HEK293T (cell line): Measurements from ENCODE around the gene AQP1.

Source experiments
- ARNT ChIP-seq: fragments of 450-650 bp; IDR thresholded peaks from 2 replicates; pipeline ENCODE4 v1.6.1; 2017; ENCODE audit warnings: mild to moderate bottlenecking
- BHLHE40 ChIP-seq: fragments of 450-650 bp; IDR thresholded peaks from 2 replicates; pipeline ENCODE4 v1.6.1; 2016; ENCODE audit warnings: mild to moderate bottlenecking, moderate library complexity, borderline replicate concordance
- FOXA1 ChIP-seq: fragments of 450-650 bp; IDR thresholded peaks from 2 replicates; pipeline ENCODE4 v1.6.1; 2016; ENCODE audit warnings: mild to moderate bottlenecking
- HDGF ChIP-seq: fragments of 450-650 bp; IDR thresholded peaks from 2 replicates; pipeline ENCODE4 v1.6.1; 2017; ENCODE audit warnings: antibody characterized with exemption, borderline replicate concordance
- LEF1 ChIP-seq: fragments of 450-650 bp; IDR thresholded peaks from 2 replicates; pipeline ENCODE4 v1.6.1; 2017; ENCODE audit warnings: mild to moderate bottlenecking, borderline replicate concordance
- SP1 ChIP-seq: fragments of 450-650 bp; IDR thresholded peaks from 2 replicates; pipeline ENCODE4 v1.6.1; 2017
- SUZ12 ChIP-seq: fragments of 450-650 bp; IDR thresholded peaks from 2 replicates; pipeline ENCODE4 v1.6.1; 2016; ENCODE audit warnings: mild to moderate bottlenecking
- TARDBP ChIP-seq: fragments of 450-650 bp; IDR thresholded peaks from 2 replicates; pipeline ENCODE4 v1.6.1; 2016

GRCh38 chr7:30862995-30863705 is 48.5 kb upstream of the AQP1 start:
- TF ChIP-seq TARDBP (no peak), BHLHE40 (no peak), LEF1 (no peak), HDGF (no peak), SP1 (no peak), SUZ12 (no peak), ARNT (no peak), FOXA1 (no peak)
